Neural cell (in vitro differentiated cells): ENCODE data around the gene MRC1. TPM values are rescaled to one million over a fixed set of nuclear protein-coding genes. Genes with fewer than 3 reads are reported as not detected.

Experiments used
- H2AFZ ChIP-seq: fragments of 200-600, 300-800 bp; sonication (generic), shearing (Covaris generic); 2 replicates; pipeline ENCODE4 v1.6.0; 2014; ENCODE audit warnings: low read depth, mild to moderate bottlenecking, antibody characterized with exemption, low read length, moderate library complexity
- H3F3A ChIP-seq: fragments of 200-600 bp; shearing (Covaris generic); 2 replicates; pipeline ENCODE4 v1.6.1; 2016; ENCODE audit warnings: mild to moderate bottlenecking, moderate library complexity, mixed read lengths, antibody characterized with exemption, low read length; ENCODE audit not compliant: insufficient read depth, poor library complexity, severe bottlenecking
- H3K27ac ChIP-seq: fragments of 200-600, 300-800 bp; sonication (generic), shearing (Covaris generic); 2 replicates; pipeline ENCODE4 v1.5.1; 2014; ENCODE audit warnings: mild to moderate bottlenecking, low read length, moderate library complexity
- H3K27me3 ChIP-seq: fragments of 300-800, 200-600 bp; sonication (generic), shearing (Covaris generic); 2 replicates; pipeline ENCODE4 v1.6.0; 2014; ENCODE audit warnings: mild to moderate bottlenecking, low read depth, low read length, moderate library complexity; ENCODE audit not compliant: insufficient read depth
- H3K36me3 ChIP-seq: fragments of 300-800, 200-600 bp; sonication (generic), shearing (Covaris generic); 2 replicates; pipeline ENCODE4 v1.5.1; 2014; ENCODE audit warnings: mild to moderate bottlenecking, antibody characterized with exemption, low read length, moderate library complexity; ENCODE audit not compliant: insufficient read depth
- H3K4me2 ChIP-seq: fragments of 300-800, 200-600 bp; sonication (generic), shearing (Covaris generic); 2 replicates; pipeline ENCODE4 v1.6.0; 2014; ENCODE audit warnings: mild to moderate bottlenecking, low read length
- H3K4me3 ChIP-seq: fragments of 300-800, 200-600 bp; sonication (generic), shearing (Covaris generic); 2 replicates; pipeline ENCODE4 v1.5.1; 2014; ENCODE audit warnings: mild to moderate bottlenecking, low read length, moderate library complexity
- H3K79me2 ChIP-seq: fragments of 200-600 bp; shearing (Covaris generic); replicated peaks from 2 replicates; pipeline ENCODE4 v1.6.0; 2014; ENCODE audit warnings: mild to moderate bottlenecking, low read length, moderate library complexity; ENCODE audit not compliant: insufficient read depth
- H3K9ac ChIP-seq: fragments of 300-800, 200-600 bp; sonication (generic), shearing (Covaris generic); 2 replicates; pipeline ENCODE4 v1.6.1; 2016; ENCODE audit warnings: mild to moderate bottlenecking, low read length, mixed read lengths
- H3K9me2 ChIP-seq: fragments of 200-600 bp; shearing (Covaris generic); 2 replicates; pipeline ENCODE4 v1.6.1; 2016; ENCODE audit warnings: mild to moderate bottlenecking, low read length, mixed read lengths; ENCODE audit not compliant: insufficient read depth
- H3K9me3 ChIP-seq: fragments of 200-600, 300-800 bp; sonication (generic), shearing (Covaris generic); 2 replicates; pipeline ENCODE4 v1.6.1; 2016; ENCODE audit warnings: mild to moderate bottlenecking, mixed run types, low read length, moderate library complexity, mixed read lengths
- H4K20me1 ChIP-seq: fragments of 200-600 bp; shearing (Covaris generic); 2 replicates; pipeline ENCODE4 v1.6.1; 2016; ENCODE audit warnings: mild to moderate bottlenecking, mixed run types; ENCODE audit not compliant: insufficient read depth
- CTCF ChIP-seq: fragments of 450-650 bp; IDR thresholded peaks from 2 replicates; pipeline ENCODE4 v1.5.1; 2014; ENCODE audit warnings: antibody characterized with exemption, mild to moderate bottlenecking, moderate library complexity; ENCODE audit not compliant: poor library complexity, severe bottlenecking
- EP300 ChIP-seq: fragments of 450-650 bp; conservative IDR thresholded peaks from 2 replicates; pipeline ENCODE4 v1.6.1; 2014; ENCODE audit warnings: antibody characterized with exemption, mild to moderate bottlenecking, moderate library complexity; ENCODE audit not compliant: poor library complexity, severe bottlenecking
- EZH2 ChIP-seq: fragments of 200-600, 300-800 bp; shearing (Covaris generic), sonication (generic); IDR thresholded peaks from 2 replicates; pipeline ENCODE4 v1.6.1; 2014; ENCODE audit warnings: antibody characterized with exemption, low read length, borderline replicate concordance, mild to moderate bottlenecking; ENCODE audit not compliant: insufficient read depth, poor library complexity, severe bottlenecking
- MXI1 ChIP-seq: fragments of 450-650 bp; conservative IDR thresholded peaks from 2 replicates; pipeline ENCODE4 v1.6.1; 2014; ENCODE audit warnings: antibody characterized with exemption, mild to moderate bottlenecking; ENCODE audit not compliant: poor library complexity, severe bottlenecking
- POLR2AphosphoS5 ChIP-seq: IDR thresholded peaks from 2 replicates; pipeline ENCODE4 v1.6.1; 2012
- RAD21 ChIP-seq: fragments of 450-650 bp; conservative IDR thresholded peaks from 2 replicates; pipeline ENCODE4 v1.6.1; 2014; ENCODE audit warnings: antibody characterized with exemption, mild to moderate bottlenecking, moderate library complexity
- REST ChIP-seq: IDR thresholded peaks from 2 replicates; pipeline ENCODE4 v1.6.1; 2012; ENCODE audit warnings: borderline replicate concordance
- SMC3 ChIP-seq: fragments of 450-650 bp; conservative IDR thresholded peaks from 2 replicates; pipeline ENCODE4 v1.6.1; 2014; ENCODE audit warnings: antibody characterized with exemption, mild to moderate bottlenecking, moderate library complexity; ENCODE audit not compliant: poor library complexity
- TAF1 ChIP-seq: IDR thresholded peaks from 2 replicates; pipeline ENCODE4 v1.6.1; 2012; ENCODE audit warnings: low read depth
- polyA plus RNA-seq: library from polyadenylated mRNA; depleted of rRNA; stranded (reverse); fragments of >200 nt; gene quantifications from 2 replicates; pipeline ENCODE4 v1.2.3, GENCODE V29; 2014

MRC1 gene
- polyA plus RNA-seq, 1 donor from 2014 or later = not detected

DNA sequence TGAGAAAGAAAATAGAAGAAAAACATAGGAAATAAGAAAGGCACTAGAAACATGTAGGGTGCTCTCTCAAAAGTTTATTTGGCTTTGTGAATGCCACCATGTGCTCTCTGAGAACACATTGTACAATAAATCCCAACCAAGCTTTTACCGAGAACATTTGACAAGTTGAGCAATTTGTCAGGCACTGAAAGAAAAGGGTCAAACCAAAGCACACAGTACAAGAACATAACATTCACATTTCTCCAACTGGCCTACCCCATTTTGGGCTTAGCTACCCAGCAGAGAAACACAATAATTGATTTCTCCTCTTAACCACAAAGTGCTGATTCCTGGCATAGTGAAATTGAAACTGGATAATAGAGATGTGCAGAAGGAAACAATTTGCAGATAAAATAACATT is 73.4 kb downstream of the MRC1 start:
- Histone ChIP-seq H3K9ac (no peak overlapping the region), H2AFZ (no peak overlapping the region), H4K20me1 (no peaks in the 10 kb centered on the region), H3K79me2 (no peaks in the 10 kb centered on the region), H3K4me2 (no peak overlapping the region), H3K9me2 (no peaks in the 10 kb centered on the region), H3K27me3 (no peaks in the 10 kb centered on the region), H3K36me3 (no peaks in the 10 kb centered on the region), H3F3A (no peaks in the 10 kb centered on the region), H3K4me3 (no peak overlapping the region), H3K27ac (no peak overlapping the region), H3K9me3 (no peaks in the 10 kb centered on the region)
- TF ChIP-seq EP300 (no peak), SMC3 (no peak), TAF1 (no peak), MXI1 (no peak), EZH2 (no peak), POLR2AphosphoS5 (no peak), RAD21 (no peak), REST (no peak), CTCF (no peak)

DNA sequence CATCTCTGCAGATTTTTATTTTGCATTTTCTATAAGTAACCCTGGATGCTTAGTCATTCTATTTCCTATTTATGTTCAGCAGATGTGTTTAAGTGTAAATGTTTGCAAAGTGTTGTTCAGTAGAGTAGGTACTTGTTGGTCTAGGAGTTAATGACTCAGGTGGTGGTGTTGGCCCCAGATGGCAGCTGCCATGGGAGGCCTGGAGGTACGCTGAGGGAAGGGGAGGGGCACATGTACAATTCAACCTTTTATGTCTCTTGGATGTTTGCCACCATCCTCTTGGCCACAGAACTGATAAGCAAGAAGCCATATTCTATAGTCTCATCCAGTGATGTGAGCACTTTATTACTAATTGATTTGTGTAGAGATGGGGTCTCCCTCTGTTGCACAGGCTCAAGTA is 74.5 kb downstream of the MRC1 start:
- Histone ChIP-seq H3K4me2 (no peak overlapping the region), H2AFZ (no peak overlapping the region), H3K9me3 (no peaks in the 10 kb centered on the region), H3K36me3 (no peaks in the 10 kb centered on the region), H3K27ac (no peak overlapping the region), H4K20me1 (no peaks in the 10 kb centered on the region), H3K79me2 (no peaks in the 10 kb centered on the region), H3K9ac (no peak overlapping the region), H3K9me2 (no peaks in the 10 kb centered on the region), H3K4me3 (no peak overlapping the region), H3F3A (no peaks in the 10 kb centered on the region), H3K27me3 (no peaks in the 10 kb centered on the region)
- TF ChIP-seq TAF1 (no peak), EP300 (no peak), EZH2 (no peak)

GRCh38 chr10:17888189-17888588 is 79.0 kb downstream of the MRC1 start:
- H3K4me2 ChIP-seq = no peak overlapping the region
- TF ChIP-seq POLR2AphosphoS5 (no peak), TAF1 (no peak), CTCF (no peak), RAD21 (no peak), EP300 (no peak), EZH2 (no peak), REST (no peak), SMC3 (no peak), MXI1 (no peak)
- no peaks in the 10 kb centered on the region for H3F3A ChIP-seq
- H4K20me1 ChIP-seq = no peaks in the 10 kb centered on the region
- H3K27ac ChIP-seq = no peak overlapping the region
- no peaks in the 10 kb centered on the region for H3K79me2 ChIP-seq
- H3K9ac ChIP-seq = no peak overlapping the region
- H3K9me3 ChIP-seq = no peaks in the 10 kb centered on the region
- H3K27me3 ChIP-seq = no peaks in the 10 kb centered on the region
- no peak overlapping the region for H2AFZ ChIP-seq
- H3K4me3 ChIP-seq = no peak overlapping the region
- H3K36me3 ChIP-seq = no peaks in the 10 kb centered on the region
- no peaks in the 10 kb centered on the region for H3K9me2 ChIP-seq
